H4 (cell line): ENCODE data around the gene PNPLA3. TPM values are rescaled to one million over a fixed set of nuclear protein-coding genes. Genes with fewer than 3 reads are reported as not detected.
"Not testable (repeated sequence)": the region's sequence is repeated elsewhere in the genome, so short reads cannot be mapped to it uniquely, and the experiment has no call there.

Experiments
- DNase-seq: peaks from one replicate; pipeline ENCODE4 v3.0.0-alpha.2; 2015; ENCODE audit warnings: low spot score
- total RNA-seq: library from RNA; depleted of rRNA; stranded (reverse); fragments of >200 nt; shearing (Covaris generic); gene quantifications from 2 replicates; pipeline ENCODE4 v1.2.3, GENCODE V29; 2014

The PNPLA3 gene
- total RNA-seq, 1 experiment from 2014 or later = 7.8 TPM

DNA sequence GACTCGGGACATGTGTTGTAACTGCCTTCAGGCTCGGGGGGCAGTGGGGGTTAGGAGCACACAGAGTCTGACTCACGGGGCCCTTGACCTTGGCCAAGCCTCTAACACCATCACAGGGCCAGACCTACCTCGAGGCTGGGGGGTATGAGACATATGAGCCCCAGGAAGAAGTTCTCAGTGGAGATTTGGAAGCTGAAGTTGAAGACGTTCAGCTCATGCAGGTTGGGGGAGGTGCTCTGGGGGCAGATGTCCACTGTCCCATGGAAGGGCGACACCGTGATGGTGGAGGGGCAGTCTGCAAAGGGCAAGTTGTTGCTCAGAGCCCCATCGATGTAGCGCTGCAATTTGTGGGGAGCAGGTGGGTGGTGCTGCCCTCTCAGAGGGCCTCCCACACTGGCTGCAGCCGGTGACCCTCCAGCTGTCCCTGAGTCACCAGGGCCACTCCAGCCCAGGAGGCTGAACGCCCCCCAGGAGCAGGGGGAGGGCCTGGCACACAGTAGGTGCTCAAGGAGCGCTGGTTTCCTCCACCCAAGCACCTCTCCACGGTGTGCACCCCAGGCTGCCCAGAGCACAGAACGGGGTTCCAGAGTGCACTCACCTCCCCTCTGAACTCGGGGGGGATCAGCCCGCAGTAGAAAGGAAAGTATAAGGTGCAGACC, 34.3 kb upstream of the PNPLA3 start:
- no peak for DNase-seq

DNA sequence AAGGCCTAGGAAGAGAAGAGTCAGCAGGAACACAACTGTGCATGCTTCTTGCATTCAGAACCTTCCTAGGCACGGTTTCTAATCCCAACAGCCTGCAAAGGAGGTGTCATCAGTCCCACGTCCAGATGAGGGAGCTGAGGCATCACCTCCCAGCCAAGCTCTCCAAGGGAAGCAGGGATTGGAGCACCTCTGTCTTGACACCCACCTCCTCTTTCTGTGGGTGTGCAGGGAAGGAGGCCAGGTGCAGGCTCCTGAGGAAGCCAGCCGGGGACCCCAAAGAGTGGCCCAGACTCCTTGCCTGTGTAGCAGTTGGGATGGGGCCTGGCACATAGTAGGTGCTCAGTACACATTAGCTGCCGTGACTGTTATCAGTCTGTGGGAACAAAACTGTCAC, 33.7 kb upstream of the PNPLA3 start:
- no peak for DNase-seq

DNA sequence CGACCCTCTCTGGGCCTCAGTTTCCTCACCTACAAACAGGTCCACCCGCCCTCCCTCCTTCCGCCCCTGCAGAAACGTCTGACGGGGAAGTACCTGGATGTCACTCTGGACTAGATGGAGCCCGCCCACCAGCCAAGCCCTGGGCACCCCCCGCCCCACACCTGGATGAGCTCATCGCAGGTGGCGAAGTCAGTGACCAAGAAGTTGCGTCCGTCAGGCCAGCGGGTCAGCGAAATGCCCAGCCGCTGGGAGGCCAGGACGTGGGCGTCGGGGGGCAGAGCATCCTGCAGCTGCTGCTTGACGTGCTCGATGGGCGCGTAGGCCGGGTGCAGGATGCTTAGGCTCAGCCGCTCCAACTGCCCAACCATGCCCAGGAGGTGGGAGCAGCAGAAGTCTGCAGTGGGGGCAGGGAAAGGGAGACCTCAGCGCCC, 32.7 kb upstream of the PNPLA3 start:
- DNase-seq = no peak

DNA sequence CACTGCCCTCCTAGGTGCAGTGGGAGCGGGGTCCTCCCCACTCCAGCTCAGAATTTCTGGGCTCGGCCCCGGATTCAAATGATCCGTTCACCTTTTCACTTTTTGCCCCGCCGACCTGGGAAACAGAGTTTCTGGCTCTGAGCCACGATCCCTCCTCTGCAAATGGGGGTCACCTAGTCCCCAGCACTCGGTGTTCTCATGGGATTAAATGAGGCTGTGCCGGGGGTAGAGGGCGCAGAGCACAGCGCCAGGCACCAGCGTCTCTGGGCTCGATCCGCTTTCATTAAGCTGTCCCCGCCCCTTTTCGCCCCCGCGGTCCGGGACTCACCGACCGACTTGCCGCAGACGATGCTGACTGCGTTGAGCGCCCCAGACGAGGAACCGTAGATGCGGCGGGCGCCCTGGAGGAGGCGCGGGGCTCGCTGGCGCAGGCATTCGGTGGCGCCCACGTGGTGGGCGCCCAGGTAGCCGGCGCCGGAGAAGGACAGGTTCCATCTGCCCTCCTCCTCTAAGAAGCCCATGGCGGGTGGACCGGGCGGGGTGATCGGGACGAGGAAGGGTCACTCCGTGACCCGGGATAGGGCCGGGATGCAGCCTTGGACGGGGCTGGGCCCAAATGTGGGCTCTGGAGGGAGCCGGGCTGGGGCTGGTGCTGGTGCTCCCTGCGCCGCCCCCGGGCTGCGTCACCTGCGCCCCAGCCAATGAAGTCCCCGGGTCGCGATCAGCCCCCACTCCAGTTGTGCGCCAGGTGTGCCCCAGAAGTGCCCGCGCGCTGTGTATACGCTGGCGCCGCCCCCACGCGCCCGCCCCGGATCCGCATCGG, 32.0 kb upstream of the PNPLA3 start, which contains the start of gene PNPLA5:
Gene PNPLA5, minus strand, starts transcription at position 654 of the 823 bp plus-strand sequence. Its CDS starts 133 bp downstream, at position 521.
- DNase-seq = no peak

DNA sequence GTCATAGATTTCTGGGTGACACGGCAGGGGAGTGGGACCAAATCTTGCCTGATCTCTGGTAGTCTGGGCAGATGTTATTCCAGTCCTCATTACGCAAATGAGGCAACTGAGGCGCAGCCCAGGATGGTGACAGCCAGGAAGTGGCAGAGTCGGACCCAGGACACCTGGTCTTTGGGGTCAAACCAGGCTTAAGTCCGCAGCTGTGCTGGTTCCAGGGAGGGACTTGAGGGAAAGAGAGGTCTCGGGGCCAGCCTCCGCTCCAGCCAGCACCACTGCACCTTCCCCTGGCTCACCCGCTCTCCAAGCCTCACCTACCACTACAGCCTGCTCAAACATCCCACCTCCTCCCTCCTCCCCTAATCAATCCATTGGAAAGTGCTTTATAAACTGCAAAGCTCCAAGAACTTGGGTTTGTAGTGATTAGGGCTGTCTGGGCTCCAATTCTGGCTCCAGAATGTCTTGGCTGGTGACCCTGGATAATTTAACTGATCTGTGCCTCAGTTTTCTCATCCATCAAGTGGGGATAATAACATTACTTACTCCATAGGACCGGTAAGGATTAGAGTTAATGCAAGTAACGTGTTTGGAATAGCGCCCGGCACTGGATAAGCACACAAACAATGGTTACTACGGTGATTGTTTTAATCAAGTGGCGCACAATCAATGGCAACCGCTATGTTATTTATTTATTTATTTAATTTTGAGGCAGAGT, 31.3 kb upstream of the PNPLA3 start:
- DNase-seq = no peak

DNA sequence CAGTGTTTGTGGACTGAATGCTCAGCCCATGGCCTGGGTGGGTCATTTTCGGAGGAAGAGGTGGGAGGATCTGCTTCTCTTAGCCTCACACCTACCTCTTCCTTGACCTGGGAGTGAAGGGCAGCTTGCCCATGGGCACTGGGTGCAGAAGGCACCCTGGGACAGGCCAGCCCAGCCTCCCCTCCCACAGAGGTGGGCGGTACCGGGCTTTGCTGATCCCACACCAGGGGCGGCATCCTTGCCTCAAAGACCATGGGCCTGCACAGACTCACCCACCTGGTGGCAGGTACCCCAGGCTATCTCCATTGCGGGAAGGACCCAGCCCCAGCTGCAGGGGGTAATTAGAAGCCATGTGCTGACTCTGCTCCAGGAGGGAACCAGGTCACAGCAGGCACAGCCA, 30.3 kb upstream of the PNPLA3 start:
- DNase-seq = no peak

DNA sequence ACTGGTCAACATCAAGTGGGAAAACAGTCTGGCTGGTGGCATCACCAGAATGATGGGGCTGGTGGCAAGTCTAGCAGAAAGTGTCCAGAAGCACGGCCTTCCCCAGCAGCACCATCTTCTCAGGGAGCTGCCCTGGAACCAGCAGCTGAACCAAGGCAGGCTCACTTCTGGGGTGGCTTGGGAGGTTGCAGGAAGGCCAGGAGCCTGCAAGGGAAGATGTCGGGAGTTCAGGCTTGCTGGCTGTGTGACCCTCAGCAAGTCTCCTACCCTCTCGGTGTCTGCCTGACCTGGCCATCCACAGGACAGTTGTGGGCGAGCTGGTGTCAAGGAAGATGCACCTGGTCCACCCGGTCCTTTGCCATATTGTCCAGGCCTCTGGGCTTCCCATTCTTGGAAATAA, 29.5 kb upstream of the PNPLA3 start:
- DNase-seq = no peak

DNA sequence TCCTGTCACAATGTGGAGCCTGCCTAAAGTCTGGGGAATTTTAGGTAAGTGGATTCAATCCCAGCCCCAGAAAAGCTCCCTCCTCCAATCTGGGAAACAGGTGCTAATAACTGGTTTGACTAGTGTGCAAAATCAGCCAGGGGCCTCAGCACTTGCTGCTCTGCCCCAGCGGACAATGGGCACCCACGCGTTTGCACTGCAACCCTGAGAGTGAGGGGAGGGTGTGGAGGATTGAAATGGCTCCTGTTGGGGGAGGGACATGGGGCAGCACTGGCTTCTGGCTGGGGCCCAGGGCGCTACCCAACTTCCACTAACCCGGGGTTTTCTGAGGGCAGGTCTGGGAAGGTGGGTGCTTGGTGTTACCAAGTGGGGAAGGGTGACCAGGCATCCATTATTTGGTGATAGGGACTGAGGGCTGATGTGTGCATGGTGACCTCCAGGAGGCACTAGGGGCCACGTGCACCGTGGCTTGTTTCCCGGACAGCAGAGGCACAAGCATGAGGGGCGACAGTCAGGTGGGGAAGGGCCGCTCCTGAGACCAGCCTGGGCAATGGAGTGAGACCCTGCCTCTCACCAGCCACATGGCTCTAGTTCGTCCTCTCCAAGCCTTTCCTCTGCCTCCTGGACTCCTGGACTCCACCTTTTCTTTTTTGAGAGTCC, 27.5 kb upstream of the PNPLA3 start:
- no peak for DNase-seq

DNA sequence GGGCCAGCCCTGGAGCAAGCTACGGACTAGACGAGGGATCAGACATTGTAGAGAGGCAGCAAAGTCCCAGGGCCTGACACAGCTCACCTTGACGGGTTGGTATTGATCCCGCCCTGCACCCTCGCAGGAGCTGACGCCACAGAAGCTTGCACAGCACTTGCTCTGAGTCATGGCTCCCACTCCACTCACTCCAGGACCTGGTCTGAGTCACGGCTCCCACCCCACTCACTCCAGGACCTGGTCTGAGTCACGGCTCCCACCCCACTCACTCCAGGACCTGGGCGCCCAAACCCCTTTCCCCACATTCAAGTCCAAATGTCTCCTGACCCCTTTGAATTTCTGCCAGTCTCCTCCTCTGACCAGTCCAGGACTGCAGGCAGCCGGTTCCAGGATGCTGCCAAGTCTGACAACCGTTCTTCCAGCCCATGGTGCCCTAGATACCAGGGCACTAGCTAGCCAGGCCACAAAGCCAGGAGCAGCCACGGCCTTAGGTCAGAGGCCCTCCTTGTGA, 25.8 kb upstream of the PNPLA3 start:
- DNase-seq = no peak

DNA sequence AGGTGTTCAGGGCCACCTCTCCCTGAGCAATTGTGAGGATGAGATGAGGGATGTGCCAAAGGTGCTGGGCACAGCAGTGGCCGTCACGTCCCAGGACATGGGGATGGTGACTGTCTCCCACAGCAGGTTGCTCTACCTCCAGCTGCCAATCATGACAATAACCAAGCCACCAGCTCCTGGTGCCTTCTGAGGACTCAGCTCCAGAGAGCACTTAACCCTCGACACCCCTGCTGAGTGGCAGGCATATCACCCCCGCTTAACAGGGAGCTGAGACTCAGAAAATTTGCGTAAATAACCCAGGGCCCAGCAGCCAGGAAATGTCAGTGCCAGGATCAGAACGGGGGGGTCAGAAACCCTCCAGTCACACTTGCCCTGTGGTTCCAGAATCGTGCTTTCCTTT, 23.4 kb upstream of the PNPLA3 start:
- DNase-seq = no peak

DNA sequence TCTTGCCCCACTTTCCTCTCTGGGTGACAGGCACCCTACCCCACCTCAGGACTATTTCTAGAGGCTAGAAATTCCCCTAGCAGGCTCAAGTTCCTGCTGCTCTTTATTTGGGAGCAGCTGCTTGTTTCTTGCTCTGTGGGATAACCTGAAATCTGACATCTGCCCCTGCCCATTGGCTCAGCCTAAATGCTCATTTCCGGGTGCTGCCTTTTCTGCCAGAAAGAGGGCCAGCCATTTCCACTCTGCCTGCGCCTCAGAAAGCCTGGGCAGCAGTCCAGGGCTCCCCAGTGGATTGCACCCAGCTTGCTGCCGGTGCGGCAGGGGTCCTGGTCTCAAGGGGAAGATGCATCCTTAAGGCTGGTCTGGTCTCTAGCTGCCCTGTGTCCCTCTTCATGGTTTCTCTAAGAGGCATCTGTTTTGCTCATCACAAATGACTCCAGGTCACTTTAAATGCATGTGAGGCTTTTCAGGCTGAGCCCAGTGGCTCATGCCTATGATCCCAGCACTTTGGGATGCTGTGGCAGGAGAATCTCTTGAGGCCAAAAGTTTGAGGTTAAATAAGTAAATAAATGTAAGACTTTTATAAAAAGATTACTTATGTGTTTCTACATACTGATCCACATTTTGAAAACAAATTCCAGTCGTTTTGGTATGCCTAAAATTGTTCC, 21.5 kb upstream of the PNPLA3 start:
- peak; percentile 93 for DNase-seq

DNA sequence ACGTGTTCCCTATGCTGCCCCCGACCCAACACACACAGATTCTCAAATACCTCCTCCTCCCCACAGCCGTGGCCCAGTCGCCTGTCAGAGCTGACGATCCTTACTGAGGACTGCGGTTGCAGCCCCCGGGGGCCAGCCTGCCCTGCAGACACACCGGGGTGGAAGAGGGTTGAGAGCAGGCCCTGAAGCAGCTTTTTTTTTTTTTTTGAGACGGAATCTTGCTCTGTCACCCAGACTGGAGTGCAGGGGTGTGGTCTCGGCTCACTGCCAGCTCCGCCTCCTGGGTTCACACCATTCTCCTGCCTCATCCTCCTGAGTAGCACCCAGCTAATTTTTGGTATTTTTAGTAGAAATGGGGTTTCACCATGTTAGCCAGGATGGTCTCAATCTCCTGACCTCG, 20.6 kb upstream of the PNPLA3 start:
- not testable (repeated sequence) for DNase-seq

DNA sequence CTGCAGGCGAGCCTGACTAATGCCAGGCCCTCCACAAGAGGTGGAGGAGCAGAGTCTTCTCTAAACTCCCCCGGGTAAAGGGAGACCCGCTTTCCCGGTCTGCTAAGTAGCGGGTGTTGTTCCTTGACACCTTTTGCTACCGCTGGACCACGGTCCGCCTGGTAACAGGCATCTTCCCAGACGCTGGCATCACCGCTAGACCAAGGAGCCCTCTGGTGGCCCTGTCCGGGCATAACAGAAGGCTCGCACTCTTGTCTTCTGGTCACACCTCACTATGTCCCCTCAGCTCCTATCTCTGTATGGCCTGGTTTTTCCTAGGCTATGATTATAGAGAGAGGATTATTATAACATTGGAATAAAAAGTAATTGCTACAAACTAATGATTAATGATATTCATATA, 19.2 kb upstream of the PNPLA3 start:
- not testable (repeated sequence) for DNase-seq

DNA sequence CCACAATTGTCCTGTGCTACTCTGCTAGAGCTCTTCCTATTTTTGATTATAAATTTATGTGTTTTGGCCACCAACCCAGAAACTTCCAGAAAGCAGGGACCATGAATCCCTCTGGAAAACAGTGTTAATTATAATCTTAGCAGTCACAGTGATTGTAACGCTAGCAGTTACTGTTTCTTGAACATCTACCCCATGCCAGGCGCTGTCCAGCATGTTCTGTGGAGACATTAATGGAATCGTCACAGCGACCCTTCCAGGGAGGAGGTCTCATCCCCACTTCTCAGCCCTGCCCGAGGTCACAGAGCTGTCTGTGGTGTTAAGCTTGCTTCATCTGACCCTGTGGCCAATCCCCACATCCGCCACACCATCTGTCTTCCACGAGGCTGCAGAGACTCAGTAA, 17.9 kb upstream of the PNPLA3 start:
- no peak for DNase-seq

DNA sequence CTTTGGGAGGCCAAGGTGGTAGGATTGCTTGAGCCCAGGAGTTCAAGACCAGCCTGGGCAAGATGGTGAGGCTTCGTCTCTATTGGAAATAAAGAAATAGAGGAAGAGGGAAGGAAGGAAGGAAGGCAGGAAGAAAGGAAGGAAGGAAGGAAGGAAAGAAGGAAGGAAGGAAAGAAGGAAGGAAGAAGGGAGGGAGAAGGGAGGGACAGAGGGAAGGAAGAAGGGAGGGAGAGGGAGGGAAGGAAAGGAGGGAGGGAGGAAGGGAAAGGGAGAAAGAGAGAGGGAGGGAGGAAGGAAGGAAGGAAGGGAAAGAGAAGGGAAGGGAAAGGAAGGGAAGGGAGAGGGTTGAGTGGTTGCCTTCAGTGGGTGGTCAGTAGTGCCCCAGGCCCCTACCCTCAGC, 13.9 kb upstream of the PNPLA3 start:
- no peak for DNase-seq

DNA sequence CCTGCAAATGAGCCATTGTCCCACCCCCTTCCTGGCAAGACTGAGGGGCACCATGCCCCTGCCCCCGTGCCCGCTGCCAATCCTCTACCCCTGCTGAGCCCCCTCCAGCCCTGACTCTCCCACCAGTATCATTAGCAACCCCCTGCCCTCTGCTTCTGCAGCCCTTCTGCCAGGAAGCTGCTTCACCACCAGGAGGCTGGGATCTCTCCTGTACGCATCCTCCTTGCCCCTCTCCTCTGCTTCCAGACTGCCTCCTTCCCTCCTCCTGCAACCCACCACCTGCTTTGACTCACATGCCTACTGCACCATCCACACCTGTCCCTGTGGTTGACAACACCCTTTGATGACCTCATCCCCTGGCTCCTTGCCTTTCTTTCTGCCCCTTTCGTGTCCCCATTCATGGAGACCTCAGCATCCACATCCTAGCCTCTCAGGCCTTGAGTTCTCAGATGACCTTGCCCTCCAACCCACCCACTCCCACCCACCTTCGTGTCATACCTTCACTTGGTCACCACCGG, 13.4 kb upstream of the PNPLA3 start:
- DNase-seq = no peak

DNA sequence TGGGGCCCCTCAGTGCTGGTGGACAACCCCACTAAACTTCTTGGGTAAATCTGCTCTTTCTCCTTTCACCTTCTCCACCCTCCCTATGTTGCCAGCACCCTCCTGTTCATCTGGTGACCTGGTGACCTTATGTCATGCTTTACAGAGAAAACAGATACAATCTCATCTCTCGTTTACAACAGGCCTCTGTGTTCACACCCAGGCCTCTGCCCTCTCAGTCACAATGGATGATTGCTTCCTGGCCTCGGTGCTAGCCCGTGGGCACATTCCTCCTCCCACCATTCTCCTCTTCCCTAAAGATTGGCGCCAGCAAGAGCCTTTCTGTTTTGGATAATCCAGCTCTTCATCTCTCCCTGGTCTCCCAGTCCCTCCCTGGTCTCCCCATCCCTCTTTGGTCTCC, 12.3 kb upstream of the PNPLA3 start:
- DNase-seq = no peak

DNA sequence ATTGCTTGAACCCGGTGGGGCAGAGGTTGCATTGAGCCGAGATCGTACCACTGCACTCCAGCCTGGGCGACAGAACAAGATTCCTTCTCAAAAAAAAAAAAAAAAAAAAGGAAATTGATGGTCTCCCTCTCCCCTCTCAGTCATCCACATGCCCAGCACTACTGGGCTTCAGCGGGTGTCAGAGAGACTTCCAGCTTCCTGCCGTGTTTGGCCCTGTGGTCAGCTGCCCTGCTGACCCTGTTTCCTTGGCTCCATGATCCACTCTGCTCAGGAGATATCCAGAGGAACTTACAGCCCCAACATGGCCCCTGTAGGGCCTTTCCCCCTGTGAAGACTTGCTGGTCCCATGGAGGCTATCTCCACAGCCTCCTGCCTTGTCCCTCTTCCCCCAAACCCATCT, 6.1 kb upstream of the PNPLA3 start:
- no peak for DNase-seq

DNA sequence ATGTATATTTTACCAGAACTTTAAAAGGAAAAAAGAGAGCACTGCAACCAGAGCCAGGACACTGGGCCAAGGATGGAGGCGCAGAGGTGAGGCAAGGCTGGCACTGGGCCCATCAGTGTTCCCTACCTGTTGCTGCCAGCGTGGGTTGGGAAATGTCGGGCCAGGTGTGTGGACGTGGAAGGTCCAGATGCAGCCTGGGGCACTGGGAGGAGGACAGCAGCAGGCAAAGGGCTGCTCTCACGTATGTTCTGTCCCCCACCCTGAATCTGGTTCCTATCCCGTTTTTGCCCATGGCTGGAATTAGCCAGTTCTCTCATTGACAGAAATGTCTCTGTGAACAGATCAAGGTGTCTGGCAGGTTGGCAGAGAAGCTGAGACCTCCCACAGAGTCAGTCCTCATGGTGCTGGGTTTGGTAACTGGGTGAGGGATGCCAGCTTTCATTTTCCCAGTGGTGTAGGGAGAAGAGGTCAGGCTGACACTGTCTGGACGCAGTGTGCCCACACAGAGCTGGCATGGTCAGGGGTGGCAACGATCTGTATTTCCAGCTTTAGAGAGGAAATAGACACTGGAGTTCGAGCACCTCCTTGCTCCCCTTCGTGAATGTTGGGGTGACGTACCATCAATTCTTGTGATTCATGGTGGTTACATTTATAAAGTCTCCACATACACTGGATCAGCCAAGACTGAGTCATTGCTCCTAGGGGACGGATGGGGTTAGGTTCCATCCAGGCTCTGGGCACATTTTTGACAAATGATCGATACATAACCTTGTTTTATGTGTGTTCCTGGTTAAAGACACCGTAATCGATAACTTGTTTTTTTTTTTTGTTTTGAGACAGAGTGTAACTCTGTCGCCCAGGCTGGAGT, 4.3 kb upstream of the PNPLA3 start:
- peak; percentile 45 for DNase-seq

DNA sequence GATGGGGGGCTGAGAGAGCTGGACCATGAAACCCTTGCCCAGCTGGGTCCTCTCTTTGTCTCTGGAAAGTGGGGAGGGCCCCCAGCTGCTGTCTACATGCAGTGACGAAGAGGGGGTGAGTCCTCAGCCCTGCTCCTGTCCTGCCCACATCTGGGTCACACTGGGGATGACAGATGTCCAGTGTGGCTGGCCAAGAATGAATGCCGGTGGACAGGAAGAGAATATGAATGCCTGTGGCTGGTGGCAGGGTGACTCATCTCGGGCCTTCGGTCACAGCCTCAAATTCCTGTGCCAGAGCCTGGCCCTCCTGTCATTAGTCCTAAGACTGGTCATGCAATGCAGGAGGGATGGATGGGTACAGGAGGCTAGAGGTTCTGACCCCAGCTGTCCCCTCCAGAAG, 2.2 kb upstream of the PNPLA3 start:
- peak; percentile 91 for DNase-seq
